HepG2 (cell line): ENCODE measurements around the gene VRK1. TPM values are rescaled to one million over a fixed set of nuclear protein-coding genes. Genes with fewer than 3 reads are reported as not detected.

Source experiments
- ATAC-seq: fragments of 200-7000 bp; cut with Tn5 transposase; 3 replicates; pipeline ENCODE4 v1.9.1; 2020; ENCODE audit warnings: mild to moderate bottlenecking, moderate library complexity
- BruUV-seq: library from RNA; stranded (reverse); fragments of 400-500 nt; replicated peaks from 2 replicates; lab custom pipeline; 2021; lab: Mats Ljungman, UMichigan
- CTCF ChIA-PET: fragments of 300-600 bp; formaldehyde crosslinking; extraction: SDS; loops from one replicate; lab custom pipeline; 2021; ENCODE audit warnings: low total read pairs, inconsistent platforms, low intra/inter-chr PET ratio; lab: Yijun Ruan, JAX
- POLR2A ChIA-PET: fragments of 350-600 bp; sonication (Branson Sonifier 250); formaldehyde crosslinking; loops from one replicate; lab custom pipeline; 2020; ENCODE audit warnings: antibody characterized with exemption, inconsistent platforms; lab: Yijun Ruan, JAX
- DNase-seq: peaks from one replicate; pipeline ENCODE4 v3.0.0-alpha.2; 2015; ENCODE audit warnings: low spot score
- FAIRE-seq: peaks from 3 replicates; lab custom pipeline; 2011; peaks lifted over from hg19 to GRCh38; lab: Jason Lieb, UNC
- H2AFZ ChIP-seq: one replicate; pipeline ENCODE4 v1.6.1; 2011; ENCODE audit warnings: low read length, inconsistent platforms
- H3K27ac ChIP-seq: fragments of 300-600 bp; 3 replicates; pipeline ENCODE4 v1.8.0; 2011; ENCODE audit warnings: mixed run types, mild to moderate bottlenecking, mixed read lengths, low read length, inconsistent platforms; ENCODE audit not compliant: insufficient read depth; ENCODE audit errors: extremely low read length
- H3K27me3 ChIP-seq, 2 experiments: fragments of 200-600 bp in 1 of 2; 2 replicates in 1 of 2; 3 replicates in 1 of 2; pipeline versions ENCODE4 v1.6.0 to v1.8.0; 2011; ENCODE audit warnings: low read length in 2 of 2, mild to moderate bottlenecking in 2 of 2, moderate library complexity in 2 of 2, inconsistent platforms in 1 of 2; ENCODE audit not compliant: insufficient read depth in 2 of 2, control insufficient read depth in 1 of 2
- H3K36me3 ChIP-seq, 2 experiments: fragments of 200-600 bp in 1 of 2; replicated peaks in 1 of 2; 2 replicates in 1 of 2; 3 replicates in 1 of 2; pipeline versions ENCODE4 v1.5.1 to v1.8.0; 2011; ENCODE audit warnings: low read length in 2 of 2, inconsistent platforms in 1 of 2; ENCODE audit not compliant: insufficient read depth in 2 of 2, control insufficient read depth in 1 of 2
- H3K4me1 ChIP-seq: 2 replicates; pipeline ENCODE4 v1.5.1; 2012; ENCODE audit warnings: low read length, inconsistent platforms; ENCODE audit not compliant: insufficient read depth
- H3K4me2 ChIP-seq: 2 replicates; pipeline ENCODE4 v1.6.0; 2011; ENCODE audit warnings: low read depth, low read length, inconsistent platforms
- H3K4me3 ChIP-seq, 3 experiments: fragments of 200-600 bp in 1 of 3; sonication (generic), shearing (Covaris generic) in 1 of 3; replicated peaks in 1 of 3; 2 replicates each; pipeline ENCODE4 v1.5.1; 2011 to 2016; ENCODE audit warnings: low read length in 3 of 3, inconsistent platforms in 2 of 3, low read depth in 2 of 3, mild to moderate bottlenecking in 2 of 3, control low read depth in 1 of 3, mixed read lengths in 1 of 3; ENCODE audit not compliant: insufficient read depth in 1 of 3
- H3K79me2 ChIP-seq: one replicate; pipeline ENCODE4 v1.6.1; 2011; ENCODE audit warnings: low read length, inconsistent platforms; ENCODE audit not compliant: insufficient read depth
- H3K9ac ChIP-seq: 2 replicates; pipeline ENCODE4 v1.6.0; 2011; ENCODE audit warnings: mild to moderate bottlenecking, low read depth, low read length, inconsistent platforms; ENCODE audit not compliant: insufficient read depth
- H3K9me3 ChIP-seq: 2 replicates; pipeline ENCODE4 v1.5.1; 2012; ENCODE audit warnings: mild to moderate bottlenecking, low read length
- H4K20me1 ChIP-seq: 2 replicates; pipeline ENCODE4 v1.6.0; 2011; ENCODE audit warnings: inconsistent platforms, mild to moderate bottlenecking, low read length, moderate library complexity; ENCODE audit not compliant: insufficient read depth
- CAMTA2 ChIP-seq: sonication (generic); formaldehyde crosslinking; IDR thresholded peaks from 2 replicates; pipeline ENCODE4 v1.4.0; 2020; ENCODE audit warnings: mild to moderate bottlenecking, missing genetic modification reagents, borderline replicate concordance
- KLF13 ChIP-seq: sonication (generic); formaldehyde crosslinking; IDR thresholded peaks from 2 replicates; pipeline ENCODE4 v1.4.0; 2020; ENCODE audit warnings: mild to moderate bottlenecking, missing genetic modification reagents
- KLF16 ChIP-seq, 2 experiments: sonication (generic) in 1 of 2; formaldehyde crosslinking in 1 of 2; IDR thresholded peaks; 2 replicates each; pipeline versions ENCODE4 v1.6.1 to v1.8.0; 2016 to 2023; ENCODE audit warnings: missing genetic modification reagents in 2 of 2, missing compliant biosample characterization in 1 of 2
- RBFOX2 ChIP-seq: fragments of 200-400 bp; formaldehyde crosslinking; IDR thresholded peaks from 2 replicates; pipeline ENCODE4 v1.6.1; 2017; ENCODE audit warnings: low read depth, mild to moderate bottlenecking, low read length
- RXRB ChIP-seq: IDR thresholded peaks from 2 replicates; pipeline ENCODE4 v1.6.1; 2016; ENCODE audit warnings: borderline replicate concordance, missing genetic modification reagents, missing compliant biosample characterization
- SRY ChIP-seq: sonication (generic); formaldehyde crosslinking; IDR thresholded peaks from 2 replicates; pipeline ENCODE4 v1.8.0; 2022; ENCODE audit warnings: mild to moderate bottlenecking, missing genetic modification reagents
- TFDP2 ChIP-seq: sonication (generic); formaldehyde crosslinking; IDR thresholded peaks from 2 replicates; pipeline ENCODE4 v1.4.0; 2020; ENCODE audit warnings: missing genetic modification reagents
- ZBTB33 ChIP-seq: sonication (generic); formaldehyde crosslinking; IDR thresholded peaks from 2 replicates; pipeline ENCODE4 v1.4.0; 2020; ENCODE audit warnings: missing genetic modification reagents
- ZBTB37 ChIP-seq: sonication (generic); formaldehyde crosslinking; IDR thresholded peaks from 2 replicates; pipeline ENCODE4 v1.4.0; 2020; ENCODE audit warnings: mild to moderate bottlenecking, missing genetic modification reagents
- ZFP41 ChIP-seq: sonication (generic); formaldehyde crosslinking; IDR thresholded peaks from 2 replicates; pipeline ENCODE4 v1.4.0; 2020; ENCODE audit warnings: mild to moderate bottlenecking, missing genetic modification reagents, borderline replicate concordance
- ZNF33B ChIP-seq: sonication (generic); formaldehyde crosslinking; IDR thresholded peaks from 2 replicates; pipeline ENCODE4 v1.5.1; 2020; ENCODE audit warnings: mild to moderate bottlenecking, missing genetic modification reagents
- WGBS: methylation state at CpG from one replicate; pipeline ENCODE4 v1.1.6; 2017; ENCODE audit warnings: low lambda C conversion rate; 5-methylcytosine and 5-hydroxymethylcytosine counted together
- in situ Hi-C: cut with HindIII; loops from 2 replicates; pipeline ENCODE4 v1.10.0; 2017; ENCODE audit warnings: low pct_unique_long_range_greater_than_20kb; ENCODE audit not compliant: extremely low pct_ligation_motif_present
- intact Hi-C: fragments of 100-400 bp; cut with micrococcal nuclease; formaldehyde crosslinking; loops from one replicate; pipeline ENCODE4 v1.10.0; 2022; ENCODE audit not compliant: unreplicated experiment
- polyA plus RNA-seq, 8 experiments: library from polyadenylated mRNA; depleted of rRNA in 3 of 8; stranded (reverse) in 7 of 8; unstranded in 1 of 8; fragments of >200 nt; fragmentation: Illumina TruSeq in 4 of 8; extraction: Trizol in 4 of 8; gene quantifications; 2 replicates each; pipeline versions ENCODE4 v1.2.1 to v1.2.3, GENCODE V29; 2011 to 2016; ENCODE audit warnings: low read depth in 4 of 8, missing spikeins in 1 of 8, mixed read lengths in 1 of 8; ENCODE audit not compliant: insufficient read depth in 1 of 8
- total RNA-seq, 5 experiments: library from RNA; depleted of rRNA; stranded (reverse); fragments of >200 nt; fragmentation: Illumina TruSeq; extraction: Trizol; gene quantifications; 2 replicates each; pipeline ENCODE4 v1.2.3, GENCODE V29; 2016; ENCODE audit warnings: low read depth in 1 of 5
- TF ChIP-seq, protein P1 (sequence below): sonication (generic); formaldehyde crosslinking; IDR thresholded peaks from 2 replicates; pipeline ENCODE4 v1.4.0; 2020; ENCODE audit warnings: missing genetic modification reagents

The VRK1 gene
- total and polyA plus RNA-seq, 2 of the 13 experiments (the other 11 are each of a cell fraction or from before 2014, with no cell fraction given) = 7.9 to 51.3 TPM

GRCh38 chr14:96832351-96832750, 35.2 kb downstream of the VRK1 start:
- CTCF ChIA-PET = no interaction called here
- in situ Hi-C loops (no loop called here), intact Hi-C loops (no loop called here)
- Histone ChIP-seq H3K9me3 (peaks cover 9% of the 10 kb centered on the region; the same call in 1 of the 2 replicates), H2AFZ (no peak overlapping the region), H4K20me1 (no peaks in the 10 kb centered on the region), H3K36me3 (peaks cover 2 to 16% of the 10 kb centered on the region in 2 experiments; a peak in 2 of 5 replicates), H3K27me3 (no peaks in the 10 kb centered on the region), H3K27ac (no peak overlapping the region), H3K4me3 (no peak overlapping the region), H3K79me2 (peaks cover 14% of the 10 kb centered on the region), H3K9ac (no peak overlapping the region), H3K4me2 (no peak overlapping the region), H3K4me1 (no peaks in the 10 kb centered on the region)
- no peak for ATAC-seq
- POLR2A ChIA-PET = no interaction called here
- TF ChIP-seq, protein P1, sequence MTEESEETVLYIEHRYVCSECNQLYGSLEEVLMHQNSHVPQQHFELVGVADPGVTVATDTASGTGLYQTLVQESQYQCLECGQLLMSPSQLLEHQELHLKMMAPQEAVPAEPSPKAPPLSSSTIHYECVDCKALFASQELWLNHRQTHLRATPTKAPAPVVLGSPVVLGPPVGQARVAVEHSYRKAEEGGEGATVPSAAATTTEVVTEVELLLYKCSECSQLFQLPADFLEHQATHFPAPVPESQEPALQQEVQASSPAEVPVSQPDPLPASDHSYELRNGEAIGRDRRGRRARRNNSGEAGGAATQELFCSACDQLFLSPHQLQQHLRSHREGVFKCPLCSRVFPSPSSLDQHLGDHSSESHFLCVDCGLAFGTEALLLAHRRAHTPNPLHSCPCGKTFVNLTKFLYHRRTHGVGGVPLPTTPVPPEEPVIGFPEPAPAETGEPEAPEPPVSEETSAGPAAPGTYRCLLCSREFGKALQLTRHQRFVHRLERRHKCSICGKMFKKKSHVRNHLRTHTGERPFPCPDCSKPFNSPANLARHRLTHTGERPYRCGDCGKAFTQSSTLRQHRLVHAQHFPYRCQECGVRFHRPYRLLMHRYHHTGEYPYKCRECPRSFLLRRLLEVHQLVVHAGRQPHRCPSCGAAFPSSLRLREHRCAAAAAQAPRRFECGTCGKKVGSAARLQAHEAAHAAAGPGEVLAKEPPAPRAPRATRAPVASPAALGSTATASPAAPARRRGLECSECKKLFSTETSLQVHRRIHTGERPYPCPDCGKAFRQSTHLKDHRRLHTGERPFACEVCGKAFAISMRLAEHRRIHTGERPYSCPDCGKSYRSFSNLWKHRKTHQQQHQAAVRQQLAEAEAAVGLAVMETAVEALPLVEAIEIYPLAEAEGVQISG = no peak
- TF ChIP-seq CAMTA2 (CRISPR knock-in tag) (no peak), ZBTB33 (no peak), RBFOX2 (no peak), TFDP2 (CRISPR knock-in tag) (no peak), ZNF33B (CRISPR knock-in tag) (no peak), ZFP41 (no peak), RXRB (CRISPR knock-in tag) (no peak), SRY (CRISPR knock-in tag) (no peak), KLF13 (CRISPR knock-in tag) (no peak), KLF16 (CRISPR knock-in tag; IDR thresholded peaks at IDR 0.05) (no peak), ZBTB37 (CRISPR knock-in tag) (no peak)
- DNase-seq = no peak
- no TSS peak for BruUV-seq
- WGBS = 97% methylated on average over 2 of the region's 2 CpGs
- no peak for FAIRE-seq
